ENCODE results near the gene BCLAF3. TPM values are rescaled to one million over a fixed set of nuclear protein-coding genes. Genes with fewer than 3 reads are reported as not detected.

Gene BCLAF3
- total RNA-seq, 1 experiment from 2014 or later, result 6.0 TPM

DNA sequence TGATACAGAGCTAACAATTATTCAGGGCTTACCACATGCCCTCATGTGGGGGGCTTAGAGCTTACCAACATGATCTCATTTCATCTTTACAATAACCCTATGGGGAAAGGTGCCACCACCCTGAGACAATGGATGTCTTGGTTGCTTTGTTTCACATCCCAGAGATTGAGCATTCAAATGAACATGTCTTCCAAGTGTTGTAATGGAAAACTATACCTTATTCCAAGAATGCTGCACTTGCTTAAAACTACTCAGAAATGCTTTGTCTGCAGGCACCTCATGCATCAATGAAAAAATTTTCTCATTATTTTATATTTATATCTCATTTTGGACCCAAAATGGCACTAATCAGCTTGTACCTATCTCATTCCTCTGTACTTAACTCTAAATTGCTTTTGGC is 34.6 kb downstream of the BCLAF3 start:
- no peaks in the 10 kb centered on the region for H3K4me1 ChIP-seq (ENCODE audit: control insufficient read depth, insufficient read depth, low read length)
- TF ChIP-seq POLR2AphosphoS5 (IDR thresholded peaks at IDR 0.05; ENCODE audit: low read depth, low read length) (no peak), REST (IDR thresholded peaks at IDR 0.05; ENCODE audit: insufficient read depth in 1 of 2, low read depth in 2 of 2, low read length in 1 of 2) (no peak), SIN3A (IDR thresholded peaks at IDR 0.05; ENCODE audit: borderline replicate concordance, insufficient read depth, low read depth, low read length) (no peak), TCF7L2 (IDR thresholded peaks at IDR 0.05; ENCODE audit: low read depth, low read length) (no peak)
- TF ChIP-seq, protein P1, sequence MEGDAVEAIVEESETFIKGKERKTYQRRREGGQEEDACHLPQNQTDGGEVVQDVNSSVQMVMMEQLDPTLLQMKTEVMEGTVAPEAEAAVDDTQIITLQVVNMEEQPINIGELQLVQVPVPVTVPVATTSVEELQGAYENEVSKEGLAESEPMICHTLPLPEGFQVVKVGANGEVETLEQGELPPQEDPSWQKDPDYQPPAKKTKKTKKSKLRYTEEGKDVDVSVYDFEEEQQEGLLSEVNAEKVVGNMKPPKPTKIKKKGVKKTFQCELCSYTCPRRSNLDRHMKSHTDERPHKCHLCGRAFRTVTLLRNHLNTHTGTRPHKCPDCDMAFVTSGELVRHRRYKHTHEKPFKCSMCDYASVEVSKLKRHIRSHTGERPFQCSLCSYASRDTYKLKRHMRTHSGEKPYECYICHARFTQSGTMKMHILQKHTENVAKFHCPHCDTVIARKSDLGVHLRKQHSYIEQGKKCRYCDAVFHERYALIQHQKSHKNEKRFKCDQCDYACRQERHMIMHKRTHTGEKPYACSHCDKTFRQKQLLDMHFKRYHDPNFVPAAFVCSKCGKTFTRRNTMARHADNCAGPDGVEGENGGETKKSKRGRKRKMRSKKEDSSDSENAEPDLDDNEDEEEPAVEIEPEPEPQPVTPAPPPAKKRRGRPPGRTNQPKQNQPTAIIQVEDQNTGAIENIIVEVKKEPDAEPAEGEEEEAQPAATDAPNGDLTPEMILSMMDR (IDR thresholded peaks at IDR 0.05), result no peak
- no peaks in the 10 kb centered on the region for H3K27me3 ChIP-seq (ENCODE audit: control insufficient read depth, insufficient read depth, low read length)
- no peak overlapping the region for H3K27ac ChIP-seq (ENCODE audit: low read length)
- ChIA-PET POLR2A (no interaction called here), CTCF (interaction anchor here (1.2 kb wide), 1 partner anchor 51 kb away, joined by 3 read pairs; no protein-coding TSS in a partner anchor)
- in situ Hi-C loops (cut with HindIII; ENCODE audit: low pct_unique_long_range_greater_than_20kb, low sequenced_read_pairs) (no loop called here), intact Hi-C loops (cut with micrococcal nuclease; ENCODE audit: unreplicated experiment) (no loop called here)
- no peak for DNase-seq (ENCODE audit: low read depth, low spot score)
- no peak overlapping the region for H3K4me3 ChIP-seq (ENCODE audit: low read depth in 2 of 2, low read length in 2 of 2)
- no peak for ATAC-seq
- no peaks in the 10 kb centered on the region for H3K36me3 ChIP-seq (ENCODE audit: control insufficient read depth, insufficient read depth, low read length)
- no peaks in the 10 kb centered on the region for H3K9me3 ChIP-seq (ENCODE audit: control insufficient read depth, insufficient read depth, low read depth, low read length)
- BruUV-seq (replicated peaks), result no TSS peak

DNA sequence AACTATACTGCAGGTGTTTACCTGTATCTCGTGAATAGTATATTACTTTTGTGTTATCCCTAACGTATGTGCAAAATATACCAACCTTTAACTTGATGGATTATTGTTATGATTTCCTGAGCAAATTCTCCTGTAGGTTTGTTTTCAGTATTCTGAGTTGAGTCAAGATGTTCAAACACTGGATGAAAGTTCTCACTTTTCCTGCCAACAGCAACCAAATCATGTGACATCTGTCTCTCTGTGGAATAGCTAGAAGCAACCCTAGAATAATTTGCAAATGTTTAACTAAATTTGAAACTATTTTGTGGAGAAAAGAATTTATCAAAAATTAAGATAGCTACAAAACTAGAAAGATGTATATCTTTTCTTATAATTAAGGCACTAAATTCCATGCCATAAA is 35.6 kb downstream of the BCLAF3 start:
- H3K27me3 ChIP-seq (ENCODE audit: control insufficient read depth, insufficient read depth, low read length), result no peaks in the 10 kb centered on the region
- BruUV-seq (replicated peaks), result no TSS peak
- H3K4me1 ChIP-seq (ENCODE audit: control insufficient read depth, insufficient read depth, low read length), result no peaks in the 10 kb centered on the region
- no peak for TF ChIP-seq TCF7L2 (IDR thresholded peaks at IDR 0.05; ENCODE audit: low read depth, low read length)
- TF ChIP-seq POLR2AphosphoS5 (IDR thresholded peaks at IDR 0.05; ENCODE audit: low read depth, low read length), result no peak
- TF ChIP-seq REST (IDR thresholded peaks at IDR 0.05; ENCODE audit: insufficient read depth in 1 of 2, low read depth in 2 of 2, low read length in 1 of 2), result no peak
- TF ChIP-seq, protein P1 (IDR thresholded peaks at IDR 0.05), result no peak
- no peak for TF ChIP-seq SIN3A (IDR thresholded peaks at IDR 0.05; ENCODE audit: borderline replicate concordance, insufficient read depth, low read depth, low read length)
- H3K27ac ChIP-seq (ENCODE audit: low read length), result no peak overlapping the region
- ChIA-PET POLR2A (no interaction called here), CTCF (no interaction called here)
- DNase-seq (ENCODE audit: low read depth, low spot score), result no peak
- in situ Hi-C loops (cut with HindIII; ENCODE audit: low pct_unique_long_range_greater_than_20kb, low sequenced_read_pairs) (no loop called here), intact Hi-C loops (cut with micrococcal nuclease; ENCODE audit: unreplicated experiment) (no loop called here)
- no peaks in the 10 kb centered on the region for H3K9me3 ChIP-seq (ENCODE audit: control insufficient read depth, insufficient read depth, low read depth, low read length)
- no peak for ATAC-seq
- H3K36me3 ChIP-seq (ENCODE audit: control insufficient read depth, insufficient read depth, low read length), result no peaks in the 10 kb centered on the region
- no peak overlapping the region for H3K4me3 ChIP-seq (ENCODE audit: low read depth in 2 of 2, low read length in 2 of 2)
